G401.6 (cell line): ENCODE data around the gene BCL11B.
"Not testable (repeated sequence)": the region's sequence is repeated elsewhere in the genome, so short reads cannot be mapped to it uniquely, and the experiment has no call there.

Experiments
- FAIRE-seq: peaks from 2 replicates; lab custom pipeline; 2012; peaks lifted over from hg19 to GRCh38; lab: Jason Lieb, UNC

Gene BCL11B

DNA sequence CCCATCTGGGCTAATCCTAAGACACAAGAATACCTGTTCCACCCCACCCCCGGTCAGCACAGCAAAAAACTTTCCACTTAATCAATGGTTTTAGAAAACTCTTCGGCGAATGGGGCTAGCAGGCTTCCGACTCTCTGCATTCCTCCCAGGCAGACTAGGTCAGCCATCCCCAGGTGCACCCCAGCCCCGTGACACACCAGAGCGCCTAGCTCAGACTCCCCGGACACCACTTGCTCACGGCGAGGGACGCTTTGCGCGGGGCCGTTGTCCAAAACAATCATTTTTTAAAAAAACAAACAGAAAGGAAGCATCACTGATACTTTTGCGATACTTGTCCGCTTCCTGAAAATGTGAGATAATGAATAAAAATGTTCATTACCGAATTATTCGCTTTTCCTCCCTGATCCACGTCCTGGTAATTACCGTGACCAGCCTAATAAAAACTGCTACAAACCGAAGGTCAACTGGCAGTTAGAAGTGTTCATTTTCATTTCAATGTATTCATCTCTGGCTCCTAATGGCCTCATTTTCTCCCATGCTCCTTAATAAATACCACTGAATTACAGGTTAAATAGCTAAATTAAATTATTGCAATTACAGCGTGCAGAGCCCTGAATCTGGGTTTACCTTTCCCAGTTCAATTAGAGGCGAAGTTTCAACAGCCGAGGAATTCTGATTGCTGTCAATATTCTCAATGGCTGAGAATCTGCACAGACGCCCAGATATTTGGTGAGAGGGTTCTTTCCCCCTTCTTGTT is 73.1 kb downstream of the BCL11B start:
- FAIRE-seq: no peak

GRCh38 chr14:99196310-99196650 is 75.7 kb downstream of the BCL11B start:
- FAIRE-seq: no peak

DNA sequence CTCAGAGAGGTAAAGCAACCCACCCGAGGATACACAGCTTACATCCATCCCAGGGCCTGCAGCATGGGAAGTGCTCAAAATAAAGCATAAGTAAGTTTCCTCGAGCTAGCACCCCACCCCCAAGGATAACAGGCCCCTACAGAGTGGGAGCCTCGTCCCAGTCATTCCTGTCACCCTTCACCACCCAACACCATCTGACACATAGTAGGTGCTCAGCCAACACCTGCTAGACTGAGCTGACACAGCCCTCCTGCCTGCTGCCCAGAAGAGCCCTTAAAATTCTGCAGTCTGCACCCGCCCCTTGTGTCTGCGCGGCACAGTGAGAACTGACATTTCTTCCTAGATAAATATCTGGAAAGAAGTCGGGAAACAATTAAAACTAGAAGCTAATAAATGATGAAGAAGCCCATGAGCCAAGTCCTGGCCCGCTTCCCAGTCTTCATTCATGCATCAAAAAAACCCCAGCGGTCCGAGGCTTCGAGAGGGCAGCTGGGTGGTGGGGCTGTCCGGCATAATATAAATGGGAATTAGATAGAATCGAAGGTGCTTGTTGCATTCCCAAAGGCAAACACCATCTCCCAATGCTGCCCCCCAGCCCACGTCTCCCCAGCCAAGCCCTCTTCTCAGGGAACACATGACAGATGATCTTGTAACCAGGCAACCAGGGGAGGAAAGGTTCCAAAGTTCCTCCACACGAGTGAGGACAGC is 76.2 kb downstream of the BCL11B start:
- FAIRE-seq: no peak

DNA sequence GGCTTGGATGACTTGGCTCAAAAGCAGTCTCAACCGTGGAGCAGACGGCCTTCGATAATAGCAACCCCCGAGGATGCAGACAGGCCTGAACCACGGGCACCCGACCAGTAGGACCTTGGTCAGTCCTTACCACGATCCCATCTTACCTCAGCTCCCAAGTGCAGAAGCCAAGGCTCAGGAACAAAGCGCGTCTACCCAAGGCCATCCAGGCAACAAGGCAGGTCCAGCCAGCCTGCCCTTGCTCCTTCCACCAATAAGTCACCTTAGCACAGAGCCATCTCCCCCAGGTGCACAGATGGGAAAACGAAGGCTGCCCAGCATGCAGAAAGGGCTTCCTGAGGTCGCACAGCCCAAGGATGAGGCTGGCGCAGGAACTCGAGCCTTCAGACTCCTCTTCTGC is 77.3 kb downstream of the BCL11B start:
- FAIRE-seq: no peak

GRCh38 chr14:99194136-99194535 is 77.9 kb downstream of the BCL11B start:
- FAIRE-seq: no peak

GRCh38 chr14:99192830-99193229 is 79.2 kb downstream of the BCL11B start:
- FAIRE-seq: no peak

DNA sequence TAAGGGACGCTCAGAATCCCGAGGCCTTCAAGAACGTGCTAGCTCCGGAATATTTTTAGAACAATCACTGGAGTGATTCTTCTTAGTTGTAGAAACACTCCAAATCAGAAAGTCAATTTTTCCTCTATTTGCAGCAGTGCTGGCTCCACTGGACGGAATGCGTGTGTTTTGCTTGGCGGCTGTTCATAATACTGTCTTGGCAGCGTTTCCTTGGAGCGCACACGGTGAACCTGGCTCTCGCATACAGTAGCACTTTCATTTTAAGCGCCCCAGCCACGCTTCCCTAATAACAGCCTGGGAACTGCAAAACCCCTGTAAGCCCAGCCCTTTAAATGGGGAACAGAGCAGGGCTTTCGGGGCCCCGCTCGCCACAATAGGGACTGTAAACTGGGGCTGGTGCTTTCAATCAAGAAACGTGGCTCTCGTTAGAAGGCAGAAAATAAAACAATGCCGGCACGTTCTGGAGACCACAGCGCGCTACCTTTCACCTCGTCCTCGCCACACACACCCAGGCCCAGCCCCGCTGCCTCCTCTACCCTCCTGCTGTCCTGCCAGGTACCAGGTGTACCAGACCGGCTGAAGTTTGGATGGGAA is 79.9 kb downstream of the BCL11B start:
- FAIRE-seq: no peak

DNA sequence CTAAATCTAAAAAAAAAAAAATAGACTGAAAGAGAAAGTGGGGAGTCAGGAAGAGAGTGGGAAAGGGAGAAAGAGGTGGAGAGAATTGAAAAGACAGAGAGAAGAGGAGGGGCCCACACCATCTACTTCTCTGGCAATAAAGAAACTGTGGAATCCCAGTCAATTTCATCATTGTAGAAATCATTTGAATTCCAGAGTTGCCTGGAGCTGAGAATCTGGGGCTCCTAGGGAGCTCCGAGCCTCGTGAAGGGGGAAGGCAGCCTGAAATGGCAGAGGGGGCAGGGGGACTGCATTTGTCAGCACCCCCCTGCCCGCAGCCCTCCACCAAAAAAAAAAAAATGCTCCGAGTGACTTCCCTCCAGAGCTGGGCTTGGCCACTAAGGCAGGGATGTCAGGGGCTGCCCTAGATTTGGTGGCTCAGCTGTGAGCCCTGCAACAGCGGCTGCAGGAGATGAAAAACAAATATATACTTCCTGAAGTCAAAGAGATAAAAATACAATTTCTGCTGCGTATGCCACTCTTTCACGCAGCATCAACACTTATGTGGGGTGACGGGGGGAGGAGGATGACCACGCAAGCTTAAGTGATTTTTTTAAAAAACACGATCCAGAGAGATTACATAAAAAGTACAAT is 80.5 kb downstream of the BCL11B start:
- FAIRE-seq: no peak

GRCh38 chr14:99190696-99191394 is 81.2 kb downstream of the BCL11B start:
- FAIRE-seq: no peak

- FAIRE-seq: no peak
These were observed 82.7 kb downstream of the BCL11B start for GRCh38 chr14:99189201-99189801.

DNA sequence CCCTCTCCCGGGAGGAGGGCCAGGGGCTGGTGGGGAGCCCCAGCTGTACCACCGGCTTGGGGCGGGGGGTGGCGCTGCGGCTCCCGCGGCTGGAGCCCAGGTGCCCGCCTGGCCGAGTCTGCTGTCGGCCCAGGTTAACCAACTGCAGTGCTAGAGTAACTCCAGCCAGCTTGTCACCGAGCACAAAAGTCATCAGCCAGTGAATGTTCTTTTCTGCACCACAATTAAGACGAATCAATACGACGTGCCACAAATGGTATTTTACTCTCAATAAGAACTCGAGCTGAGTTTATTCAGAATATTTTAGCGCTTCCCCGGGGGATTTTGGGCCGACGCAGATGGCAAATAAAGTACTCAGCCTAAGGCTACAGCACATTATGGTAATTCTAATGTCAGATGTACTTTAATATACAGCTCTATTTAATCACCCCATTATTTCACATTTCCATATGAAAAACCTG is 83.2 kb downstream of the BCL11B start:
- FAIRE-seq: no peak

DNA sequence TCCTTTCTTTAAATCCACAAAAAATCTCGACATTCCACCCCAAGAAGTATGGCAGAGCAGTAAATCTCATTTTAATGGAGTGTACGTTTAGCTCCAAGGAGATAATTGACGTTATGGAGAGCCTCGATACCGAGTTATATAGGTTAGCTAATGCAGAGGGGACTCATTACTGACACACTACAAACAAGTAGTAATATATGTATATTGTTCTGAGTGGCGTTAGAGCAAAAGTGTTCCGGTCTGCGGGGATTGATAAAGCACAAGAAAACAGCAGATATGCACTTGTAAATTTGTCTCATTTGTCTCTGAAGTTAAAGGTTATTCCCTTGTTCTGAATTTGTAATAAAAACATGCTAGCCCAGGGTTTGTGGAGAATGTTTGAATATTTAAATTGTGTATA is 84.1 kb downstream of the BCL11B start:
- no peak for FAIRE-seq

- no peak for FAIRE-seq
These were observed 84.9 kb downstream of the BCL11B start for GRCh38 chr14:99186956-99187690.

GRCh38 chr14:99186336-99186735 is 85.7 kb downstream of the BCL11B start:
- not testable (repeated sequence) for FAIRE-seq

- FAIRE-seq: no peak
These were observed 86.4 kb downstream of the BCL11B start for GRCh38 chr14:99185436-99186068.

- FAIRE-seq: no peak
These were observed 88.3 kb downstream of the BCL11B start for GRCh38 chr14:99183716-99184115.

DNA sequence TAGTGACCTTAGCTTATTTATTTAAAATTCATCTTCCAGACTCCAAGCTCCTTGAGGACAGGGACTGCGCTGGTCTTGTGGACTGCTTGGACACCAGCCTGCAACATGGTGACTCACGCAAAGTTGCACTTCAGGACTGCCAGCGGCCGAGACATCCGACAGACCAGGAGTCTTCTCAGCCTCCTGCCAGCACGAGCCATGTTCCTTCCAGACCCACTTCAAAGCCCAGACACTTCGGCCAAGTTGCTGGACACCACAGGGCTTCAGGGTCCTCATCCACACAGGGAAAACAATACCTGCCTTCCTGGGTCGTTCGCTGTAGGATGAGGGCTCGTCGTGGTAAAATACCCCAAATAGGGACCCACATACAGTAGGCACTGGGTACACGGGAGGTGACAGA is 88.7 kb downstream of the BCL11B start:
- FAIRE-seq: no peak

GRCh38 chr14:99182548-99183250 is 89.3 kb downstream of the BCL11B start:
- FAIRE-seq: no peak

- no peak for FAIRE-seq
These were observed 90.0 kb downstream of the BCL11B start for GRCh38 chr14:99181804-99182520.
